Cardiac fibroblast (primary cell): Measurements from ENCODE around the gene TMPRSS15.
A peak's percentile ranks its signal among the peaks of the same experiment; 100 is the strongest.

Source experiments
- DNase-seq, 2 donors: peaks; one replicate each; pipeline versions ENCODE4 v3.0.0 to v3.0.0-alpha.2; 2010; ENCODE audit warnings: low read depth in 2 of 2
- H3K4me3 ChIP-seq, 2 donors: replicated peaks in 1 of 2; 1 replicate in 1 of 2; 2 replicates in 1 of 2; pipeline ENCODE4 v1.5.1; 2011; ENCODE audit warnings: low read depth in 2 of 2, low read length in 2 of 2, mild to moderate bottlenecking in 2 of 2, moderate library complexity in 1 of 2
- CTCF ChIP-seq: IDR thresholded peaks from one replicate; pipeline ENCODE4 v1.5.1; 2011; ENCODE audit warnings: low read depth, mild to moderate bottlenecking, low read length, inconsistent platforms

The TMPRSS15 gene

GRCh38 chr21:18382141-18382540 lies 21.4 kb downstream of the TMPRSS15 start:
- no peak for TF ChIP-seq CTCF

GRCh38 chr21:18373606-18374005 lies 30.0 kb downstream of the TMPRSS15 start:
- TF ChIP-seq CTCF: no peak
- DNase-seq: no peak
- H3K4me3 ChIP-seq: no peak overlapping the region

More at GRCh38 chr21:18382141-18382540, 21.4 kb downstream of the TMPRSS15 start:
- no peak overlapping the region for H3K4me3 ChIP-seq
- DNase-seq: no peak

- H3K4me3 ChIP-seq: no peak overlapping the region
- TF ChIP-seq CTCF: no peak
- no peak for DNase-seq
These were observed 33.3 kb downstream of the TMPRSS15 start for GRCh38 chr21:18370301-18370700.

GRCh38 chr21:18369115-18369514 lies 34.5 kb downstream of the TMPRSS15 start:
- DNase-seq: peak in 1 of 2 donors; percentile 0
- no peak overlapping the region for H3K4me3 ChIP-seq
- no peak for TF ChIP-seq CTCF

- TF ChIP-seq CTCF: no peak
- no peak for DNase-seq
- H3K4me3 ChIP-seq: no peak overlapping the region
These were observed 35.4 kb downstream of the TMPRSS15 start for GRCh38 chr21:18368205-18368604.

- DNase-seq: no peak
- no peak overlapping the region for H3K4me3 ChIP-seq
- no peak for TF ChIP-seq CTCF
These were observed 46.8 kb downstream of the TMPRSS15 start for GRCh38 chr21:18356801-18357200.

GRCh38 chr21:18354947-18355346 lies 48.6 kb downstream of the TMPRSS15 start:
- TF ChIP-seq CTCF: no peak
- no peak overlapping the region for H3K4me3 ChIP-seq
- DNase-seq: no peak
